NCI-H2171 (cell line): ENCODE data around the gene TPGS2.
"Not testable (repeated sequence)": the region's sequence is repeated elsewhere in the genome, so short reads cannot be mapped to it uniquely, and the experiment has no call there.

Experiments
- DNase-seq: peaks from one replicate; lab custom pipeline; 2025; lab: John Stamatoyannopoulos, UW

TPGS2 gene

GRCh38 chr18:36775396-36775795, 53.4 kb downstream of the TPGS2 start:
- no peak for DNase-seq

GRCh38 chr18:36772241-36772723, 56.5 kb downstream of the TPGS2 start:
- DNase-seq = no peak

- DNase-seq = no peak
Measured at GRCh38 chr18:36771245-36771644, 57.6 kb downstream of the TPGS2 start.

GRCh38 chr18:36770315-36770946, 58.4 kb downstream of the TPGS2 start:
- no peak for DNase-seq

- no peak for DNase-seq
Measured at GRCh38 chr18:36769611-36770314, 59.0 kb downstream of the TPGS2 start.

GRCh38 chr18:36769172-36769571, 59.6 kb downstream of the TPGS2 start:
- DNase-seq = no peak

GRCh38 chr18:36766836-36767235, 62.0 kb downstream of the TPGS2 start:
- no peak for DNase-seq

GRCh38 chr18:36762965-36763364, 65.8 kb downstream of the TPGS2 start:
- DNase-seq = not testable (repeated sequence)

- DNase-seq = no peak
Measured at GRCh38 chr18:36762074-36762473, 66.7 kb downstream of the TPGS2 start.

GRCh38 chr18:36761186-36761698, 67.6 kb downstream of the TPGS2 start:
- DNase-seq = no peak

GRCh38 chr18:36760598-36760997, 68.2 kb downstream of the TPGS2 start:
- no peak for DNase-seq

- DNase-seq = no peak
Measured at GRCh38 chr18:36759167-36759776, 69.5 kb downstream of the TPGS2 start.

- DNase-seq = no peak
Measured at GRCh38 chr18:36758623-36759022, 70.2 kb downstream of the TPGS2 start.

GRCh38 chr18:36757991-36758390, 70.8 kb downstream of the TPGS2 start:
- DNase-seq = no peak

- DNase-seq = peak; percentile 52
Measured at GRCh38 chr18:36757081-36757480, 71.7 kb downstream of the TPGS2 start.

- peak; percentile 14 for DNase-seq
Measured at GRCh38 chr18:36756242-36756641, 72.6 kb downstream of the TPGS2 start.

- DNase-seq = no peak
Measured at GRCh38 chr18:36752929-36753865, 75.6 kb downstream of the TPGS2 start.

GRCh38 chr18:36745219-36745975, 83.4 kb downstream of the TPGS2 start:
- no peak for DNase-seq

- DNase-seq = no peak
Measured at GRCh38 chr18:36744261-36744876, 84.4 kb downstream of the TPGS2 start.
